Tracheal epithelial cell (primary cell): ENCODE data around the gene C15orf61. TPM values are rescaled to one million over a fixed set of nuclear protein-coding genes. Genes with fewer than 3 reads are reported as not detected.

Experiments used
- total RNA-seq: library from RNA; depleted of rRNA; stranded (reverse); fragments of >200 nt; gene quantifications from 2 replicates; pipeline ENCODE4 v1.2.1, GENCODE V29; 2014

Gene C15orf61
- 5.5 and 5.8 TPM in 2 replicates for total RNA-seq

GRCh38 chr15:67521029-67521782 lies at the start of gene C15orf61:
Gene C15orf61, plus strand, starts transcription at chr15:67521131. Its CDS starts 118 bp downstream, at chr15:67521249.

GRCh38 chr15:67542420-67543347 lies 21.8 kb downstream of the C15orf61 start, which contains the start of gene MAP2K5:
Gene MAP2K5, plus strand, starts transcription at chr15:67542703. Its CDS starts 633 bp downstream, at chr15:67543336.

Other genes with a start within 250 kb of the C15orf61 start
- gene MAP2K5, start 21.6 kb downstream of the C15orf61 start, total RNA-seq, result 2.9 and 6.8 TPM in 2 replicates